Subcutaneous adipose tissue (tissue), 4 donors: ENCODE measurements around the gene MRPL9. TPM values are rescaled to one million over a fixed set of nuclear protein-coding genes. Genes with fewer than 3 reads are reported as not detected.

ENCODE experiments used
- total RNA-seq, 4 donors: library from RNA; depleted of rRNA; stranded (reverse); fragments of >200 nt; gene quantifications; one replicate each; pipeline ENCODE4 v1.1.0, GENCODE V29; 2016
- TF ChIP-seq, protein P1 (sequence below): fragments of 450-650 bp; IDR thresholded peaks from one replicate; pipeline ENCODE4 v1.5.1; 2016; ENCODE audit warnings: low read depth, mild to moderate bottlenecking, control low read depth, antibody characterized with exemption, moderate library complexity

Gene MRPL9
- total RNA-seq, 4 donors from 2014 or later = 52.7 to 75.7 (median 57.8) TPM

DNA sequence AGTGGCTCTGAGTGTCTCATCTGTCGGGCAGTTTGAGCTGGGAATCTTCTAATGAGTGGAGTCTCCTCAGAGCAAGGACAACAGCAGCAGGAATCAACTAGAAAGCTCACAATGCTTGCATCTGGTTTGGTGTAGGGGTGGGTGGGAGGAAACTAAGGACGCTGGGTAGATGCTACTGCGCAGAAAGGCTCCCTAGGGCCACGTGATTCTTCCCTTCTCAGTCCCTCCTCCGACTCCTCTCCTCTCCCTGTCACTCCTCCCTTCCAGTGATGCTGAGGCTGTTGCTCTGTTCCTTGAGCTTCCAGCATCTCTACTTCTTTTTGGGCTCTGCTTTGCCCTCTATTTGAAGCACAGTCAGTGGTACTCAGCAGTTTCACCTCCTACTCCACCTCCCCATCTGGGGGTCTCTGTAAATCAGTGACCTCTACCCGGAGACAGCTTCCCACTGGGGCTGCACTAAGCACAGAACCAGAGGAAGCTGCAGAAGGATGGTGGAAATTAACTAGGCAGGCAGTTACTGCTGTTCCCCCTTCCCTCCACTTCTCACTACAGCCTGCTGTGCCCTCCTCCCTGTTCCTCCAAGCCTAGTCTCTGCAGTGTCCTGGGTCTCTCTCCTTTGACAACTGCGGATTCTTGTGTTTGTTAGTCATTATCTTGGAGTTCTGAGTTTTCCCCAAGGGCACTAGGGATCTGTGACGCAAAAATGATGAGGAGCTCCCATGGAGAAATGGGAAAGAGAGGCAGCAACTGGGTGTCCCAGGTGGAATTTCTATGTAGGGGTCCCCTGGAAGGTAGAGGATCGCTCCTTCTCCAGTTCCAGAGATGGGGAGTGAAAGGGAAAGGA, 36.1 kb upstream of the MRPL9 start:
- TF ChIP-seq, protein P1, sequence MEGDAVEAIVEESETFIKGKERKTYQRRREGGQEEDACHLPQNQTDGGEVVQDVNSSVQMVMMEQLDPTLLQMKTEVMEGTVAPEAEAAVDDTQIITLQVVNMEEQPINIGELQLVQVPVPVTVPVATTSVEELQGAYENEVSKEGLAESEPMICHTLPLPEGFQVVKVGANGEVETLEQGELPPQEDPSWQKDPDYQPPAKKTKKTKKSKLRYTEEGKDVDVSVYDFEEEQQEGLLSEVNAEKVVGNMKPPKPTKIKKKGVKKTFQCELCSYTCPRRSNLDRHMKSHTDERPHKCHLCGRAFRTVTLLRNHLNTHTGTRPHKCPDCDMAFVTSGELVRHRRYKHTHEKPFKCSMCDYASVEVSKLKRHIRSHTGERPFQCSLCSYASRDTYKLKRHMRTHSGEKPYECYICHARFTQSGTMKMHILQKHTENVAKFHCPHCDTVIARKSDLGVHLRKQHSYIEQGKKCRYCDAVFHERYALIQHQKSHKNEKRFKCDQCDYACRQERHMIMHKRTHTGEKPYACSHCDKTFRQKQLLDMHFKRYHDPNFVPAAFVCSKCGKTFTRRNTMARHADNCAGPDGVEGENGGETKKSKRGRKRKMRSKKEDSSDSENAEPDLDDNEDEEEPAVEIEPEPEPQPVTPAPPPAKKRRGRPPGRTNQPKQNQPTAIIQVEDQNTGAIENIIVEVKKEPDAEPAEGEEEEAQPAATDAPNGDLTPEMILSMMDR = no peak

DNA sequence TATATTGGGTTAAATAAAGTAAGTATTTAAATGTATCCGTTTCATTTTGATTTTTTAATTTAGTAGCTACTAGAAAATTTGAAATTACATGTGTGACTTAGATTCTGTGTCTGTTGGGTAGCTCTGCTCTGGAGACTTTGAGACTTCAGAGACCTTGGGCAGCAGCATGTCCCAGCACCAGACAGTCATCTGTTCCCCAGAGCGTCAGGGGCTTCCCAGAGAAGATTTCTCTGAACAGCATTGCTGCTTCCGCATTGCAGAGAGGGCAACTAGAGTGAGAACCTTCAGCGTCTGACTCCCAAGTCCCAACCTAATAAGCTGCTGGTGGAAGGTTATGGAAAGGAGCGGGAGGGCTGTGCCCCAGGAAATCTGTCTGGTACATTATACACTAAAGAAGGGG, 35.3 kb upstream of the MRPL9 start:
- TF ChIP-seq, protein P1 = no peak

DNA sequence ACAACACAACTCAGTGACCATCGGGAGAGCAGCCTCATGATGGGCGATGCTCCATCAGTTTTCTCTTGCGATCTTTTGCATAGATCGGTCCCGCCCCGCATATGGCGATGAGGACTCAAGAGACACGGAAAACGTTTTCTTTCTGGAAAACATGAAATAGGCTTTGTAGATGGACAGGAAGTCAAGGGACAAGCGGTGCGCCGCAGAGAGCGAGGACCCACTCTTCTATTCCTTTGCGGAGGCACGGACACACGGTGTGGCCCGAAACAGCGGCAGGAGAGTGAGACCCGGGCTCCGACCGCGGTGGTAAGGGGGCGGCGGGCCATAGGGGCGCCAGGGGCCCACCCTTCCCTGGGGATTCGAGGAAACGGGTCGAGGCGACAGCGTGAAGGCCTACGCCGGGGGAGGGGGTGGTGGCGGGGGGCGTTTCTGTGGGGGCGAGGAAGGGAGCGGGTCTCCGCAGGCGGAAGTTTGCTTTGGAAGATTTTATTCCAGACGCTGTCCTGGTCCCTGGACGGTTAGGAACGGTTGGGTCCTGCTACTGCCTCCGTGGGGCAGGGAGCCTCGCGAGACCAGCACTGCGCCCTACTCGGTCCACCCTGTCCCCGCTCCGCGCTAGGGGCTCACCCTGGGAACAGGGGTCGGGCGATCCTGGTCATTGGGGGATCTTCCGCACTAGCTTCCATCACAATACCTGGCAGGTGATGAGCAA, 27.8 kb upstream of the MRPL9 start:
- TF ChIP-seq, protein P1 = no peak

DNA sequence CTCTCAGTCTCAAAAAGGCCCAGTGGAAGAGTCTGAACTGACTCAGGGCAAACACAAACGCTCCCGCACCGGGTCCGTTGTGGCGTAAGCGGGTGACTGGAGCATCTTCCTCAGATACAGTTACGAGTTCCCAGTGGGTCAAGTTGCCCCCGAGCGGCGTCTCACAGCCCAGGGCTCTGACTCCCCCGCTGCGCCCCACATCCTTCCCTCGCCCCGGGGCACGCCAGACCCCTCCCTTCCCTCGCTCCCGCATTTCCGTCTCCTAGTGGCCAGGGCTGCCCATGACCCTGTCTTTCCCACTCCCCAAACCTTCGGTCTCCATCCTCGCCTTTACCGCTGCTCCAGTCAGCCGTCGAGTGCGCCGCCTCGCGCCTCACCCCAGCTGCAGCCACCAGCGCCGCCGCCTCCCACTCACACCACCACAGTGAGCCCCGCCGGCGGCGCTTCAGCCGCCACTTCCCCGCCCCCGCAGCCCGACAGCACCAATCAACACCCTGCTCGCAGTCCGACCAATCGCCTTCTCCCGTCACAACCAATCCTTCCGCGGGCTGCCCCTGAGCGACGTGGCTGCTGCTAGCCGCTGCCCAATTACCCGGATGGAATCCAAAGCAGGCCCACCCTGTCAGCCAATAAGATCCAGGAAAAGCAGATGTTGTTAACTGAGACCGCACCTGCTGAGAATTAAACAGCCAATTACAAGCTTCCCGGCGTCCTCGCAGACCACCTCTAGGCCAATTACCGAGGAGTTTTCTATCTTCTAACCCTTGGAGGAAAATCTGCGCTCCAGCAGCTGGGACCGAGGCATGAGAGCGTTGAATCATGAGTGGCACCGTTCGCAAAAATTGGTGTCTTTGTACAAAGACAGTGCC, 27.0 kb upstream of the MRPL9 start, which contains the start of gene TDRKH:
Gene TDRKH (minus strand): TSS at position 430 of the 869 bp plus-strand sequence. CDS start 7,478 bp downstream, outside the sequence.
- TF ChIP-seq, protein P1 = no peak

DNA sequence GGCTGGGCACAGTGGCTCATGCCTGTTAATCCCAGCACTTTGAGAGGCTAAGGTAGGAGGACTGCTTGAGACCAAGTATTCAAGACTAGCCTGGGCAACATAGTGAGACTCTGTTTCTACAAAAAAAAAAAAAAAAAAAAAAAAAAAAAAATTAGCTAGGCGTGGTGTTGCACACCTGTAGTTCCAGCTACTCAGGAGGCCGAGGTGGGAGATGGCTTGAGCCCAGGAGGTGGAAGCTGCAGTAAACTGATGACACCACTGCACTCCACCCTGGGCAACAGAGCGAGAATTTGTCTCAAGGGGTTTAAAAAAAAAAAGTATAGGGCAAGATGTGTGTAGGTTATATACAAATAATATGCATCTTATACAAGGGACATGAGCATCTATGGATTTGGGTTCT, 24.4 kb upstream of the MRPL9 start:
- TF ChIP-seq, protein P1 = no peak

DNA sequence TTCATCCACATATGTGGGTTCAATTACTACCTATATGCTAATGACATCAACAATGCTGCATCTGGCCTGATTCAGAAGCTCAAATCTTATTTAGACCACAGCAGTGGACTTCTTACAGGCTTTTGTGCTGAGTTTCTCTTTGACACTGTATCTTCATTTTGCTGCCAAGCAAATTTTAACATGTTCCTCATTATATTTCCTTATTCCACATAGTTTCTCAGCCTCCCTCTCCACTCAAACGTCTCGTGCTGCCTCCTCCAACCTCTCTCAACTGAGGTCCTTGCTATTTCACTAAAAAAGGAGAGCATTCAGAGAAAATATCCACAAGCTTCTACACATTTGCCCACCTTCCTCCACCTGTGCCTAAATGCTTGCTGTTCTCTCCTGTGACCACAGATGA, 20.5 kb upstream of the MRPL9 start:
- TF ChIP-seq, protein P1 = no peak

DNA sequence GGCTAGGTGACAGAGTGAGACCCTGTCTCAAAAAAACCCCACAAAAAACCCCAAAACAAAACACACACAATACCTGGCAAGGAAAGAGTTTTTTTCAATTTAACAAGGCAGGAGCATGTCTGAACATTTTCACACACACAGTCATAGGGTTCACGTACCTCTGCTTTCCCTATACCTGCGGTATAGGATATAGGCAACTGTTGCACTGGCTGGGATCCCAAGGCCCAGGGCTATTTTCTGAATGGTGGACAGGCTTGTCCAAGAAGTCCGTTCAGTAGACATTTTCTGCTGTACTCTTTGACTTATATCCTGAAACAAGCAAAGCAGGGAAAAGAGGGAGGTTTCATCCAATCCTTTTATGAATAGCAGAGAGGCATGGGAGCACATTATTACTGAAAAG, 19.4 kb upstream of the MRPL9 start:
- TF ChIP-seq, protein P1 = no peak
